Uterus (tissue), 2 donors: ENCODE measurements around the gene FAM3A.

ENCODE experiments used
- CTCF ChIP-seq, 4 experiments: fragments of 200-600 bp in 2 of 4; fragments of 450-650 bp in 2 of 4; sonication (generic) in 2 of 4; IDR thresholded peaks; one replicate each; pipeline ENCODE4 v1.5.1; 2016 to 2019; ENCODE audit warnings: antibody characterized with exemption in 4 of 4, mild to moderate bottlenecking in 2 of 4, moderate library complexity in 1 of 4
- POLR2A ChIP-seq, 2 donors: fragments of 450-650 bp; IDR thresholded peaks; one replicate each; pipeline ENCODE4 v1.6.1; 2016; ENCODE audit warnings: antibody characterized with exemption in 2 of 2, mild to moderate bottlenecking in 1 of 2, moderate library complexity in 1 of 2

DNA sequence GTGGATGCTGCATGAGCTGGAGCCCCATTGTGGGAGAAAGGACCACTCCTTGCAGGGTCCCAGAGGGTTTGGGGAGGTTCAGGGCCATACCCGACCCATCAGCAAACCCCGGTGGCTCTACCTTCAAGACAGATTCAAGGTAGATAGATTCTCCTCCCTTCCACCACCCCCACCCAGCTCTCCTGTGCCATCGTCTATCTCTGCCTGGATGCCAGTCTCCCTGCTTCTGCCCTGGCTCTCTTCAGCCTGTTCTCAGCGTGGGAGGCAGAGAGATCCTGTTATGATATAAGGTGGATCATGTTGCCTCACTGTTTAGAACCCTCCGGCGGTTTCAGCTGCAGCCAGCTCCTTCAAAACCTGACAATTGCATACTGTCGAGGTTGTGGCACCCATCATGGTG is 42.3 kb downstream of the FAM3A start:
- TF ChIP-seq POLR2A (IDR thresholded peaks at IDR 0.05): no peak
- TF ChIP-seq CTCF (IDR thresholded peaks at IDR 0.05): no peak
